PFSK-1 (cell line): ENCODE measurements around the gene CNTNAP2.

Experiments used
- FOXP2 ChIP-seq: optimal IDR thresholded peaks from 2 replicates; pipeline ENCODE3; 2011; ENCODE audit warnings: borderline replicate concordance, control low read depth, inconsistent platforms; ENCODE audit not compliant: insufficient read depth; ENCODE audit errors: extremely low read length, extremely low read depth
- POLR2AphosphoS5 ChIP-seq: IDR thresholded peaks from 2 replicates; pipeline ENCODE4 v1.6.1; 2012; ENCODE audit warnings: low read depth, mild to moderate bottlenecking, control low read depth, low read length, moderate library complexity
- SIN3A ChIP-seq: IDR thresholded peaks from 2 replicates; pipeline ENCODE4 v1.6.1; 2012; ENCODE audit warnings: mild to moderate bottlenecking, low read length, moderate library complexity, borderline replicate concordance; ENCODE audit not compliant: insufficient read depth
- TAF1 ChIP-seq: IDR thresholded peaks from 2 replicates; pipeline ENCODE4 v1.6.1; 2012; ENCODE audit warnings: low read length, control low read depth, borderline replicate concordance; ENCODE audit not compliant: insufficient read depth
- TF ChIP-seq, protein P1 (sequence below), 2 experiments: IDR thresholded peaks; 2 replicates each; pipeline versions ENCODE4 v1.6.1 to v1.8.0; 2011 to 2012; ENCODE audit warnings: low read depth in 2 of 2, low read length in 2 of 2, control low read depth in 1 of 2, inconsistent platforms in 1 of 2, mild to moderate bottlenecking in 1 of 2, moderate library complexity in 1 of 2; ENCODE audit not compliant: insufficient read depth in 1 of 2

The CNTNAP2 gene

DNA sequence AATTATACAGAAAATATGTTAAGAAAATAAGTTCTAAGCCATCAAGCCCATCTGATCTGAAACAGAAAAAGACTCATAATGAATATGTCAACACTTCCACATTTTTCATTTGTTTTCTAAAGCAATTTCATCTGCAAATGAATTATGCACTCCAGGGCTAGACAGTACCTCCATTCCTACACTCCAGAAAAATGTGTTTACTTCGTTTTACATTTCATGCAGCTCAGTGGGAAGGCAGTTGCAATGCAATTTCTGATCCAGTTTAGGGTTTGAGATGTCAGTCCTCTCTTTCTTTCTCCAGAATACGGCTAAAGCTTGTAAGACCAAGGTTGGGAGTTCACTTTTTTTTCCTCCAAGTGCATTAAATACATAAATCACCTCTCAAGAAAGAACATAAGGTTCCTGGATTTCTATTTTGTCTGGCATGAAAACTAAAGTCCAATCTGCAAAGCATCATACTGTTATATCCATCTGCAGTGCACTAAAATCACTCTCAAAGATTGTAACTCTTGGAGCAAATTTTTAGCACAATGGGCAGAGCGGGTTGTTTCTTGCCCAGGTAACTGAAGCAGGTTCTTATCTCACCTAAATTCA is 2125.2 kb downstream of the CNTNAP2 start:
- no peak for TF ChIP-seq FOXP2
- no peak for TF ChIP-seq SIN3A
- no peak for TF ChIP-seq TAF1
- no peak for TF ChIP-seq POLR2AphosphoS5
- TF ChIP-seq, protein P1, sequence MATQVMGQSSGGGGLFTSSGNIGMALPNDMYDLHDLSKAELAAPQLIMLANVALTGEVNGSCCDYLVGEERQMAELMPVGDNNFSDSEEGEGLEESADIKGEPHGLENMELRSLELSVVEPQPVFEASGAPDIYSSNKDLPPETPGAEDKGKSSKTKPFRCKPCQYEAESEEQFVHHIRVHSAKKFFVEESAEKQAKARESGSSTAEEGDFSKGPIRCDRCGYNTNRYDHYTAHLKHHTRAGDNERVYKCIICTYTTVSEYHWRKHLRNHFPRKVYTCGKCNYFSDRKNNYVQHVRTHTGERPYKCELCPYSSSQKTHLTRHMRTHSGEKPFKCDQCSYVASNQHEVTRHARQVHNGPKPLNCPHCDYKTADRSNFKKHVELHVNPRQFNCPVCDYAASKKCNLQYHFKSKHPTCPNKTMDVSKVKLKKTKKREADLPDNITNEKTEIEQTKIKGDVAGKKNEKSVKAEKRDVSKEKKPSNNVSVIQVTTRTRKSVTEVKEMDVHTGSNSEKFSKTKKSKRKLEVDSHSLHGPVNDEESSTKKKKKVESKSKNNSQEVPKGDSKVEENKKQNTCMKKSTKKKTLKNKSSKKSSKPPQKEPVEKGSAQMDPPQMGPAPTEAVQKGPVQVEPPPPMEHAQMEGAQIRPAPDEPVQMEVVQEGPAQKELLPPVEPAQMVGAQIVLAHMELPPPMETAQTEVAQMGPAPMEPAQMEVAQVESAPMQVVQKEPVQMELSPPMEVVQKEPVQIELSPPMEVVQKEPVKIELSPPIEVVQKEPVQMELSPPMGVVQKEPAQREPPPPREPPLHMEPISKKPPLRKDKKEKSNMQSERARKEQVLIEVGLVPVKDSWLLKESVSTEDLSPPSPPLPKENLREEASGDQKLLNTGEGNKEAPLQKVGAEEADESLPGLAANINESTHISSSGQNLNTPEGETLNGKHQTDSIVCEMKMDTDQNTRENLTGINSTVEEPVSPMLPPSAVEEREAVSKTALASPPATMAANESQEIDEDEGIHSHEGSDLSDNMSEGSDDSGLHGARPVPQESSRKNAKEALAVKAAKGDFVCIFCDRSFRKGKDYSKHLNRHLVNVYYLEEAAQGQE (IDR thresholded peaks at IDR 0.05; ENCODE audit: insufficient read depth in 1 of 2, low read depth in 2 of 2, low read length in 2 of 2): no peak

GRCh38 chr7:148242294-148242821 is 2125.8 kb downstream of the CNTNAP2 start:
- TF ChIP-seq, protein P1 (IDR thresholded peaks at IDR 0.05; ENCODE audit: insufficient read depth in 1 of 2, low read depth in 2 of 2, low read length in 2 of 2): no peak
- no peak for TF ChIP-seq TAF1

- TF ChIP-seq SIN3A (no peak), TAF1 (no peak), POLR2AphosphoS5 (no peak)
- TF ChIP-seq, protein P1 (IDR thresholded peaks at IDR 0.05; ENCODE audit: insufficient read depth in 1 of 2, low read depth in 2 of 2, low read length in 2 of 2): no peak
Observed at GRCh38 chr7:148245381-148245780, 2128.8 kb downstream of the CNTNAP2 start.

DNA sequence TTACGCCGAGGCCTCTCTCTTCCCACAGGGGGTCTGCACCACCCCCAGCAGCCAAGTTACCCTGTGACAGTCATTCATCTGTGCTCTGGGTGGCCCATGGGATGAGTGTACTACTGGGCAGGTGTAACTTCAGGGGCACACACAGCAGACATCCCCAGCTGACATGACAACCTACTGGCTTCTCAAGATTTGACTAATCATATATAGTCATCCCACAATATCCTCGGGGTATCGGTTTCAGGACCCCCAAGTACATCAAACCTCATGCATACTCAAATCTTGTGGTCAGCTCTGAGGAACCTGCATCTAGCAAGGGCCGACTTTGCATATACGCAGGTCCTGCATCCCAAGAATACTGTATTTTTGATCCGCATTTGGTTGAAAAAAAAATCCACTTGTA is 2137.0 kb downstream of the CNTNAP2 start:
- no peak for TF ChIP-seq TAF1
- TF ChIP-seq, protein P1 (IDR thresholded peaks at IDR 0.05; ENCODE audit: insufficient read depth in 1 of 2, low read depth in 2 of 2, low read length in 2 of 2): no peak
- no peak for TF ChIP-seq SIN3A
- TF ChIP-seq POLR2AphosphoS5: no peak
- TF ChIP-seq FOXP2: no peak

DNA sequence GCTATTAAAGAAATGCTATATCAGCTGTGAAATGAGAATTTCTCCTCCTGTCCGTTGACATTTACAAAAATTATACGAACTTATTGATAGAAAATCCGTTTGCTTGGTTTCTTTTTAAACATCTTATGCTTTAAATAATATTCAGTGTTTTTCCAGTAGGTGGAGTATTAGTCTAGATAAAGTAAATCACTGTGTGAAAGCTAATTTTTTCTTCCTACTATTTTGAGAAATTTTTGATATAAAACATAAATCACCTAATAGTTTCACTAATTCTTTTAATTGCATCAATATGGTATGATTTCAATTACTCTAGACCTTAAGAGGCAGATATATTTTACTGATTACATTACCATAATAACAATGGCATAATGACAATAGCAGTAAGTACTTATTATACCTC is 2138.7 kb downstream of the CNTNAP2 start:
- TF ChIP-seq POLR2AphosphoS5 (no peak), FOXP2 (no peak), TAF1 (no peak), SIN3A (no peak)
- TF ChIP-seq, protein P1 (IDR thresholded peaks at IDR 0.05; ENCODE audit: insufficient read depth in 1 of 2, low read depth in 2 of 2, low read length in 2 of 2): no peak
